ENCODE data around the gene TTC9.
A peak's percentile ranks its signal among the peaks of the same experiment; 100 is the strongest.

Gene TTC9

GRCh38 chr14:70643967-70644366 is 2.3 kb downstream of the TTC9 start:
- DNase-seq = no peak

GRCh38 chr14:70645892-70646291 is 4.2 kb downstream of the TTC9 start:
- no peak for DNase-seq

DNA sequence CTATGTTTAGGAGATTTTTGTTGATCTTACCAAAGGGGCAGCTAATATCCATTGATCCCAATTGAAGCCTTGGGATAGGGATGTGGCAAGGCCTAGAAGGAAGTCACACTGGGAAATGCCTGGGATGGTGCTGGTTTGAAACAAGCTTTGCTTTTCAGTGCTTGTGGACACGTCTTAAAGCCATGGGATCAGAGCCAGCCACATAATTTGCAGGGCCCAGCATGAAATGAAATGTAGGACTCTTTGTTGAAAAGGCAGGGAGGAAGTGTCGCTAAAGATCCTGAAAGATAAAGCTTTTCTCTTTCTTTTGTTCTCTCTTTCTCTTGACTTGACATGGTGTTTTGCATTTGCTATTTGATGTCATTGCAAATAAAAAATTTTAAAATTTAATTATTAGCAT is 5.0 kb downstream of the TTC9 start:
- DNase-seq = no peak

DNA sequence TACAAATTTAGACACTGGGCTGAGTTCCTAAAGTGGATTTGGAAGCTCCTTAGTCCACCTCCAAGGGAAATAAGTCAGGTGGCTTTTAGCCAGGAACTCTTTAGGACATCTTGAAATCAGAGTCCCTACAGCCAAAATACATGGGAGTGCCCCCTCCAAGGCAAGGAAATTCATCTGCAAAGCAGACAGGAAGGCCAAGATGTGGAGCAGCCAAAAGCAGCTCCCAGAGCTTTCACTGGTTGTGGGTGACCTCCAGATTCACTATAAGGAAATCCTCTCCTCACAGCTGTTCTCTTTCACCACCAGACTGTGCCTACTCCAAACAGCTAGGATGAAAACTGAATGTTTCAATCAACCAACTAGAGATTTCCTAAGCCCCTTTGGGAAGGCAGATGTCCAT is 6.6 kb downstream of the TTC9 start:
- DNase-seq = no peak

- DNase-seq = no peak
Measured at GRCh38 chr14:70649803-70650202, 8.1 kb downstream of the TTC9 start.

DNA sequence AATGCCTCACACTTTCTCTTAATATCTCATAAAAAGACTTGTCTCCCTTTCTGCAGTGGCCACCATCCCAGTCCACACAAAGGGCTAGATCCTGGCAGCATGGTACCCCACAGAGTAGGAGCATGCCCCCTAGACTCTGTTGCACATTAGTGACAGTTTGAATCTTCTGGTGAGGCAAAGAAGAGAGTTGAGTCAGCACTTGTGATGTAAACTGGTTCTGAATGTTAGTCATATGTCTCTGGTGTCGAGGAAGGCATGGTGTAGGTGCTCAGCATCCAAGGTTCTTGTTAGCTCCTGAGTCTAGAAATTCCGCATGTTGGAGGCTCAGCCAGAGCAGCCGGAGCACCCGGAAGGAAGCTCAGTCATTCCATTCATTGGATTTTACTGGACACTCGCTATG is 9.8 kb downstream of the TTC9 start:
- DNase-seq = no peak

- DNase-seq = no peak
Measured at GRCh38 chr14:70652871-70653270, 11.2 kb downstream of the TTC9 start.

DNA sequence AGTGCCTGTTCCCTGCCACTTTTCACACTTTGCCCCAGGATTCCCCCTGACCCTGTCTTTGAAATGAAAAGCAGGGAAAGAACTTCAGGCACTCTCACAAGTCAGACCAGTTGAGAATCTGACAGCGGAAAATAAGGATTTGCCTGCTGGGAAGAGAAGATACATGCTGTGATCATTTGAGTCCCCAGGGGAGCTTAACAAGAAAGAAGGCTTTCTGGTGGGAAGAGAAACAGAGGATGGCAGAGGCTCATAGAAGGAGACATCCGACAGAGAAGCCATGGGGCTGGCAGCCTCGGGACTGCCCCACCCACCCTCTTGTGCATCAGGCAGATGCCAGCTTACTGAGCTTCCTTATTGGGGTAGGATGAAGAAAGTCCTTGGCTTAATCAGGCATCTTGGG is 11.9 kb downstream of the TTC9 start:
- no peak for DNase-seq

GRCh38 chr14:70654632-70655031 is 12.9 kb downstream of the TTC9 start:
- peak in 1 of 58 donors; percentile 8 for DNase-seq

- no peak for DNase-seq
Measured at GRCh38 chr14:70655110-70655826, 13.6 kb downstream of the TTC9 start.

DNA sequence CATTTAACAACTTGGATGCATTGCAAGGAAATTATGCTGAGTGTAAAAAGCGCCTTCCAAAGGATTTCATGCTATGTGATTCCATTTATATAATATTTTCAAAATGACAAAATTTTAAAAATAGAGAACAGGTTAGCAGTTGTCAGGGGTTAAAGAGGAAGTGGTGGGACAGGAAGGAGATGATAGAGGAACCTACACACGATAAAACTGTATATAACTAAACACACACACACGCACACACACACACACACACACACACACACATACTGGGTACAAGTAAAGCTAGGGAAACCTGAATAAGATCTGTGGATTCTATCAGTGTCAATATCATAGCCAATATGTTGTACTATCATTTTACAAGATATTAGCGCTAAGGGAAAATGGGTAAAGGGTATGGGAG is 17.2 kb downstream of the TTC9 start:
- DNase-seq = no peak

DNA sequence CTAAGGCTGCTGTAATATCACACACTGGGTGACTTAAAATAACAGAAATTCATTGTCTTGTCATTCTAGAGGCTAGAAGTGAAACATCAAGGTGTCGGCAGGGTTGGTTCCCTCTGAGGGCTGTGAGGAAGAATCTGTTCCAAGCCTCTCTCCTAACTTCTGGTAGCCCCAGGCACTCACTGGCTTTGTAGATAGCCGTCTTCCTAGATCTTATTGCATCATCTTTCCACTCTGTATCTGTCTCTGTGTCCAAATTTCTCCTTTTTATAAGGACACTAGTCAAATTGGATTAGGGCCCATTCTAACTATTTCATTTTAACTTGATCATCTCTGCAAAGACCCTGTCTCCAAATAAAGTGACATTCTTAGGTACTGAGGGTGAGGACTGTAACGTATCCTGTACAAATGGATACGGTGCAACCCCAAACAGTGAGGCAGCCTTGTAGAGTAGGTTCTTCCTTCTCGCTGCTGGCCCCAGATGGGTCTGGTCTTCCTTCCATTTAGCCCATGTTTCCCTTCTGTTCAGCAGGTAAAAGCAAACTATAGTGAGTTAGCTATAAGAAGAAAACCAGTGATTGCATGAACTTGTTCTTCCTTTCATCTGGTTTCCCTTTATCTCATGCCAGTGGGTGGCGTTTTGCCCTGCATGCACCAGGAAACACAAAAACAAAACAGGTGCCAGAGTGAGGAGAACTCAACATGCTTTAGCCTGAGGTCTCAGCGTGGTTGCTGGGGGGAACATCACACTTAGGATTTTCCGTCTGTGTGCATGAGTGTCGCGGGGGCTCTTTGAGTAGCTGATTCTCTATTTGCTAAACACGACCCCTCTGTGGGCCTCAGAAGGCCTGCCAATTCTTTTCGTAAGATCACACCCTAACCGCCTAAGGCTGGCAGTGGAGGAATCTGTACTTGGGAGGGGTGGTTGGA is 19.5 kb downstream of the TTC9 start:
- DNase-seq = no peak

GRCh38 chr14:70662080-70662479 is 20.4 kb downstream of the TTC9 start:
- no peak for DNase-seq

DNA sequence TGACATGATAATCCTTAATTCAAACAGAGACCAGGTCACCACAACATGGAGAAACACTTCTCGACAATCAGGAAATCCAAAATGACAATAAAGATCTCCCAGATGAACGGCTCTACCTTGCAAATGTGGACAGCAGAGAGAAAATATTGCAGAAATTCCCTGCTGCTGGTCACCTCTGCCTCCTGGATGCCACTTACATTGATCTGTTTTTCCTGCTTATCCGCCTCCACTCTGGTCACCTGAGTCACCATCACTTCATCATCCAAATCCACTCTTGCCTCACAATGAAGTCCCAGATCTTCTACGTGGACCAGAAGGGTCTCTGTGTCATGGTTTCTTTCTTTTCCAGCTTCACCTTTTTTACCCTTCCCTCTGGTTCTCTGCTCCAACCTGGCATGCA is 21.1 kb downstream of the TTC9 start:
- DNase-seq = no peak

DNA sequence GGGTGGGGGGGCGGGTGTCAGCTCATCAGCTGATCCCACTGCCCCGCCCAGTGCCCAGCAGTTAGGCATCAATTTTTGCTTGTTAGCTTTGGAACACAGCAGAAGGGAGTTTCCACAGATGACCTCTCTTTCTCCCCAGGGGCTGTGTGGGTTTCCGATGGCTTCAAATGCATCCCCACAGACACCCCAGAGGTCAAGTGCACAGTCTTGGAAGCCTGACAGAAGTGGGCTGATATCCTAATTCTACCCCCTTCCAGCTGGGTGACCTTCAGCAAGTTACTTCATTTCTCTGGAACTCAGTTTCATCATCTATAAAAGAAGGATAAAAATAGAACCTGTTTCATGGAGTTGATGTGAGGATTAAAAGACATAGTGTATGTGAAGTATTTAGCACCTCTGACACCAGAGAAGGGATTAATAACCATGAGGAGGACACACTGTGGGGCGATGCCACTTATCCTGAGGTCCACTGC is 22.0 kb downstream of the TTC9 start:
- no peak for DNase-seq

- DNase-seq = no peak
Measured at GRCh38 chr14:70664698-70665447, 23.2 kb downstream of the TTC9 start.

- no peak for DNase-seq
Measured at GRCh38 chr14:70665448-70666360, 24.0 kb downstream of the TTC9 start.

- no peak for DNase-seq
Measured at GRCh38 chr14:70666361-70666686, 24.6 kb downstream of the TTC9 start.

DNA sequence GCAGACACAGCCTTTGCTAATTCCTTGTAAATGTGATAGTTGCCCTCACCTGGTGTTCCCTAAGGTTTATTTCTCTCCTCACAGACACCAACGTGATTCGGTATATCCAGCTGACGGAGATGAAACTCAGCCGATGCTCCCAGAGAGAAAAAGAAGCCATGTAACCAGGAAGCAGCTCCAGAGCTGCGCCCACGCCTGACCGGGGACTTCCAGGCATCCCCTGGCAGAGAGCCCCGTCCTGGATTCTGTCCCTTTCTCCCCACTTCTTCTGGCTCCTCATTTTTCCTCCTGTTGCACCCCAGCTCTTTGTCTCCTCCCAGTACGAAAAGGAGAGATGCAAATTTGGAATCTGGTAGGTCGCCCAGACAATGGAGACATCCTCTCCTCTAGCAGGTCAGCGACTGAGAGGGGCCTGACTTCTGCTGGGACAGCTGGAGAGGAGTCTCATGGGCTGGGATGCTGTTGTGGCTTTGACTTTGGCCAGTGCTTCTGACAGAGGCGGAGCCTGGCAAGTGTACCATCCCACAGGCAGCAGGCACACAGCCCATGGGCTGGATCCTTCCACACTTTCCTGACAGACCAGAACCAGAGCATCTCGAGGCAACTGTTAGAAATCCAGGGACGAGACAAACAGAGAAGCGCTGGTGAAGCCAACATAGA is 29.4 kb downstream of the TTC9 start:
- DNase-seq = peak in 1 of 58 donors; percentile 7
